Keratinocyte (primary cell): ENCODE measurements around the gene PIGZ. TPM values are rescaled to one million over a fixed set of nuclear protein-coding genes. Genes with fewer than 3 reads are reported as not detected.

Experiments used
- DNase-seq: peaks from one replicate; pipeline ENCODE4 v3.0.0-alpha.2; 2011; ENCODE audit warnings: low read depth, missing footprints, low spot score
- FAIRE-seq: peaks from 2 replicates; lab custom pipeline; 2011; peaks lifted over from hg19 to GRCh38; lab: Jason Lieb, UNC
- H2AFZ ChIP-seq: 2 replicates; pipeline ENCODE4 v1.6.0; 2012; ENCODE audit warnings: low read length, control low read depth, inconsistent platforms; ENCODE audit not compliant: control insufficient read depth
- H3K27ac ChIP-seq: 2 replicates; pipeline ENCODE4 v1.5.1; 2011; ENCODE audit warnings: low read length; ENCODE audit not compliant: control insufficient read depth, insufficient read depth
- H3K27me3 ChIP-seq: 3 replicates; pipeline ENCODE4 v1.6.0; 2011; ENCODE audit warnings: low read length; ENCODE audit not compliant: control insufficient read depth, insufficient read depth; ENCODE audit errors: extremely low read depth
- H3K36me3 ChIP-seq, 2 experiments: 2 replicates in 1 of 2; 3 replicates in 1 of 2; pipeline ENCODE4 v1.5.1; 2011; ENCODE audit warnings: low read length in 2 of 2, mild to moderate bottlenecking in 1 of 2; ENCODE audit not compliant: control insufficient read depth in 2 of 2, insufficient read depth in 2 of 2; ENCODE audit errors: extremely low read depth in 1 of 2
- H3K4me1 ChIP-seq: 3 replicates; pipeline ENCODE4 v1.5.1; 2011; ENCODE audit warnings: low read length; ENCODE audit not compliant: control insufficient read depth, insufficient read depth; ENCODE audit errors: extremely low read depth
- H3K4me2 ChIP-seq: 3 replicates; pipeline ENCODE4 v1.6.0; 2011; ENCODE audit warnings: low read depth, low read length; ENCODE audit not compliant: control insufficient read depth, insufficient read depth; ENCODE audit errors: extremely low read depth
- H3K4me3 ChIP-seq, 3 experiments: fragments of 200-600 bp in 1 of 3; sonication (generic) in 1 of 3; 2 replicates in 2 of 3; 3 replicates in 1 of 3; pipeline ENCODE4 v1.5.1; 2011 to 2016; ENCODE audit warnings: low read length in 3 of 3, mild to moderate bottlenecking in 3 of 3, control low read depth in 2 of 3, inconsistent platforms in 1 of 3, low read depth in 1 of 3, mixed read lengths in 1 of 3, mixed run types in 1 of 3, moderate library complexity in 1 of 3; ENCODE audit not compliant: control insufficient read depth in 2 of 3, insufficient read depth in 2 of 3; ENCODE audit errors: extremely low read depth in 1 of 3
- H3K79me2 ChIP-seq: 2 replicates; pipeline ENCODE4 v1.6.0; 2012; ENCODE audit warnings: low read length; ENCODE audit not compliant: control insufficient read depth, insufficient read depth
- H3K9ac ChIP-seq: 3 replicates; pipeline ENCODE4 v1.6.0; 2011; ENCODE audit warnings: low read length; ENCODE audit not compliant: control insufficient read depth, insufficient read depth; ENCODE audit errors: extremely low read depth
- H3K9me1 ChIP-seq: 3 replicates; pipeline ENCODE4 v1.6.0; 2011; ENCODE audit warnings: low read length; ENCODE audit not compliant: control insufficient read depth, insufficient read depth; ENCODE audit errors: extremely low read depth
- H3K9me3 ChIP-seq: 2 replicates; pipeline ENCODE4 v1.5.1; 2012; ENCODE audit warnings: low read depth, low read length; ENCODE audit not compliant: control insufficient read depth
- H4K20me1 ChIP-seq: 3 replicates; pipeline ENCODE4 v1.6.0; 2011; ENCODE audit warnings: low read length; ENCODE audit not compliant: control insufficient read depth, insufficient read depth; ENCODE audit errors: extremely low read depth
- CTCF ChIP-seq, 3 experiments: IDR thresholded peaks in 1 of 3; conservative IDR thresholded peaks in 1 of 3; optimal IDR thresholded peaks in 1 of 3; 2 replicates in 2 of 3; 3 replicates in 1 of 3; pipeline versions ENCODE3 to v1.5.1; 2011; ENCODE audit warnings: low read length in 3 of 3, mild to moderate bottlenecking in 3 of 3, moderate library complexity in 2 of 3, control low read depth in 1 of 3, inconsistent platforms in 1 of 3; ENCODE audit not compliant: insufficient read depth in 2 of 3; ENCODE audit errors: extremely low read depth in 1 of 3
- EZH2 ChIP-seq: IDR thresholded peaks from one replicate; pipeline ENCODE4 v1.6.1; 2012; ENCODE audit warnings: inconsistent platforms, mild to moderate bottlenecking, low read length, moderate library complexity
- dilution Hi-C: fragments of 300-500 bp; cut with MboI; formaldehyde crosslinking; loops from one replicate; pipeline ENCODE4 v1.7.0; 2020; ENCODE audit warnings: low sequenced_read_pairs; ENCODE audit not compliant: extremely low pct_ligation_motif_present
- polyA plus RNA-seq, 5 experiments: library from polyadenylated mRNA; depleted of rRNA in 3 of 5; stranded (reverse) in 3 of 5; stranded (forward) in 1 of 5; unstranded in 1 of 5; fragments of >200 nt; gene quantifications; 1 replicate in 1 of 5; 2 replicates in 3 of 5; 3 replicates in 1 of 5; pipeline versions ENCODE4 v1.2.1 to v1.2.3, GENCODE V29; 2011 to 2012; ENCODE audit warnings: missing spikeins in 2 of 5, low read depth in 1 of 5, low replicate concordance in 1 of 5

Gene PIGZ
- polyA plus RNA-seq, 1 donor (not counting 4 experiments of a cell fraction or from before 2014, with no cell fraction given): 1.4 TPM

GRCh38 chr3:196967412-196968232, 1.0 kb downstream of the PIGZ start:
- peak overlapping the region; percentile 59 to 73 (median 61) for H3K4me3 ChIP-seq
- no peak for TF ChIP-seq EZH2
- dilution Hi-C loops: no loop called here
- no peak overlapping the region for H3K27ac ChIP-seq
- peaks cover 0 to 1% of the 10 kb centered on the region in 2 experiments for H3K36me3 ChIP-seq
- no peaks in the 10 kb centered on the region for H3K9me3 ChIP-seq
- DNase-seq (no peak), FAIRE-seq (no peak)
- peak overlapping the region; percentile 80 for H2AFZ ChIP-seq
- H3K9ac ChIP-seq: peak overlapping the region; percentile 52
- no peaks in the 10 kb centered on the region for H3K4me1 ChIP-seq
- no peaks in the 10 kb centered on the region for H3K9me1 ChIP-seq
- peak overlapping the region; percentile 87 for H3K4me2 ChIP-seq
- H3K27me3 ChIP-seq: no peaks in the 10 kb centered on the region
- H3K79me2 ChIP-seq: no peaks in the 10 kb centered on the region
- H4K20me1 ChIP-seq: no peaks in the 10 kb centered on the region

- Histone ChIP-seq H3K9ac (no peak overlapping the region), H4K20me1 (no peaks in the 10 kb centered on the region), H3K4me3 (no peak overlapping the region), H3K9me1 (no peaks in the 10 kb centered on the region), H2AFZ (no peak overlapping the region), H3K9me3 (no peaks in the 10 kb centered on the region), H3K27me3 (no peaks in the 10 kb centered on the region), H3K79me2 (no peaks in the 10 kb centered on the region), H3K27ac (no peak overlapping the region), H3K36me3 (peaks cover 0 to 1% of the 10 kb centered on the region in 2 experiments), H3K4me1 (no peaks in the 10 kb centered on the region), H3K4me2 (no peak overlapping the region)
- DNase-seq: no peak
- FAIRE-seq: no peak
- no peak for TF ChIP-seq CTCF (optimal IDR thresholded peaks at IDR 0.05 in 1 of 3, IDR thresholded peaks at IDR 0.05 in 1 of 3, conservative IDR thresholded peaks at IDR 0.05 in 1 of 3; ENCODE audit: extremely low read depth in 1 of 3, insufficient read depth in 2 of 3, low read length in 3 of 3)
- TF ChIP-seq EZH2: no peak
- dilution Hi-C loops: no loop called here
Observed at GRCh38 chr3:196966526-196967401, 1.9 kb downstream of the PIGZ start.
